DMS153 (cell line): ENCODE measurements around the gene DEPDC5.

ENCODE experiments used
- DNase-seq: peaks from one replicate; lab custom pipeline; 2025; lab: John Stamatoyannopoulos, UW

Gene DEPDC5

DNA sequence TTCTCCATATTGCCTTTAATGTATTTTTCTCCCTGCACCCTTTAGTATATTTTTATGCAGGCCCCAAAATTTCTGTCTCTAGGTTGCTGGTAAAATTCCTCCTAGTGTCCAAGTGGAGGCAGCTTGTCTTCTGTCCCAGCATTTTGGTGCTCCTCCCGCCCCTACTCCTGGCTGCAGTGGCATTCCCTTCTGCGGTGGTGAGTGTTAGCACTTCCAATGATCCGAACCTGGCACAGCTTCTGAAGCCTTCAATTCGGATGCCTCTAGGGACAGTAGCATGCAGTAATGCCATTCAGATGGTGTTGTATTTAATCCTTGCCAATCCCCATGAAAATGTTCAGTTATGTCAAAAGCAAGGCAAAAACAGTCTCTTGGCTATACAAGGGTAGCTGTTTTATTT, 196.4 kb downstream of the DEPDC5 start:
- no peak for DNase-seq

DNA sequence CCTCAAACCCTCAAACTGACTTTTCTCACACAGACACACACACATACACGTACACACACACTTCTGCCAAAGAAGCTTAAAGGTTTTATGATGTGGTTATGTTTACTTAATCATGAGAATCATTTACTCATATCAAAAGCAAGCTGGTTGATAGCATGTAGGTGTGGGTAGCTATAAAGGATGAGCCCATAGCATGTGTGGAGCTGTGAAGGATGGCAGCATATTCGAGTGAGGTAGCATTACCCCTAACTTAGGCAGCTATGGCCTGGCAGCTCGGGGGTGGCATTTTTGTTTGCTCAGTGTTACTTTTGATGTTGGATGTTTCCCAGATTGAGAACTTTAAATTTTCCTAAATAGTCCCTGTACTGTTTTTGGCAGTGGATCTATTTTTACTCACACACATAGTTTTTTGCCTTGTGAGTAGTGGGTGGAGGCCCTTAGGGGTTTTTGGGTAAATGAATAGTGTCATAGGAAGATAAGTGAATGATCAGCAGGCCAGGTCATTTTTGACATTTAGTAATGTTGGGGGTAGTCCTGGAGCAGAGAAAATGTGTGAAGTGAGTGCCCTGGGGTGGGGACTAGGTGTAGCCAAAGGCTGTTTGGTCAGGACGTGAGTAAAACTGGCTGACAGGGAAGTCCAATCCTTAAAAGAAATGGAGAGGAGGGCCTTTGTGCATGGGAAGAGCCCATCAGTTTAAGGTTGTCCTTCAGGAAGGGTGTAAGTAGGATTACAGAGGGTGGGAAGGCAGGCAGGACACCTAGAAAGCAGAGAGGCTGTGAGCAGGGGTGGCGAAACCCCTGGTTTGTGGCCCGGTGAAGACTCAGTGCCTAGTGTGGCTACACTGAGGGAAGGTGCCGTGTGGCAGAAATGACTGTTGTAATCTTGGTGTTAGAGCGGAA, 197.6 kb downstream of the DEPDC5 start:
- no peak for DNase-seq

DNA sequence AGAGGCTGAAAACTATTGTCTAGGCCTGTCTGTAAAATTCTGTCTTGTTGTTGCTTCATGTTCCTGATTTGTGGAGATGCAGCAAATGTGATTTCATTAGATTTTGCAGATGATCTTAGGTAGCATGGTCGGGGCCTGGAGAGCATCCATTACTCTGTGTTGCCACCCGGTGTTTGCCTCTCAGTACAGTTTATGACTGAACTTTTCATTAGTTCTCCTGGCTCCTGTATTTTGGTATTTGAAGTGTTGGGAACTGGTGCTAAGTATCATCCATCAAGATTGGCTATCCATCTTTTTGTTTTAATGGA, 198.2 kb downstream of the DEPDC5 start:
- no peak for DNase-seq

DNA sequence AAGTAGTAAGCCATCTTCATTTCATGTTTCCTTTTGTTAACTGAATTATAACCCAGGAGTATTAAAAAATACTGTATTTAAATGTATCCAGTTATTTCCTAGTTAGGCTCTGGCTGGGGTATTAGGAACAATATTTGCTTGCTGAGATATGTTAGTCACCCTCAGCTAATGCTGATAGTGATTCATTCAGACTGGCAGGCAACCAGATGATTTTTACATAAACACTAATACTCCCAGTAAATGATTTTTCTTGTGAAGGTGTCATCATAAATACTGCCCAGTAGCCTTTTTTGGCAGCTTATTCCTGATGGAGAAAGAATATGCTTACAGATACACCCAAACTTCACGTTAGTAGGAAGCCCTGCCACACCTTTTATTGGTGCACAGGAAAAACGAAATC, 198.7 kb downstream of the DEPDC5 start:
- no peak for DNase-seq

DNA sequence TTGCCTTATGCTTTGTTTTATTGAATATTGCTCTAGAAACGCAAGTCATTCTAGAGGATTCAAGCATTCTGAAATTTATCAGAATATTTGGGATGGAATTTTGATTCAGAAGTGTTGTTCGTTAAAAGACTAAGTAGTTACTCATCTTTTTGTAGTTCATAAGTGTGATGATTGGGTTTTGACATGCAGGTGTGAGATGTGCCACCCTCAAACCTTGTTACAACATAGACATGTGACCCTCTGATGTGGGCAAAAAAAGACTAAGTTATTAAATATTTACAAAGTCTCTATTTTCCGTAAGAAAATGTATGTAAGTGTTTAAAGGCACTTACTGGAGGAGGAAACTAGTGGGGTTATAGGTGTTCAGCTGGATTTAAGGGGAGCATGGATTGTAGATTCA, 199.4 kb downstream of the DEPDC5 start:
- no peak for DNase-seq

DNA sequence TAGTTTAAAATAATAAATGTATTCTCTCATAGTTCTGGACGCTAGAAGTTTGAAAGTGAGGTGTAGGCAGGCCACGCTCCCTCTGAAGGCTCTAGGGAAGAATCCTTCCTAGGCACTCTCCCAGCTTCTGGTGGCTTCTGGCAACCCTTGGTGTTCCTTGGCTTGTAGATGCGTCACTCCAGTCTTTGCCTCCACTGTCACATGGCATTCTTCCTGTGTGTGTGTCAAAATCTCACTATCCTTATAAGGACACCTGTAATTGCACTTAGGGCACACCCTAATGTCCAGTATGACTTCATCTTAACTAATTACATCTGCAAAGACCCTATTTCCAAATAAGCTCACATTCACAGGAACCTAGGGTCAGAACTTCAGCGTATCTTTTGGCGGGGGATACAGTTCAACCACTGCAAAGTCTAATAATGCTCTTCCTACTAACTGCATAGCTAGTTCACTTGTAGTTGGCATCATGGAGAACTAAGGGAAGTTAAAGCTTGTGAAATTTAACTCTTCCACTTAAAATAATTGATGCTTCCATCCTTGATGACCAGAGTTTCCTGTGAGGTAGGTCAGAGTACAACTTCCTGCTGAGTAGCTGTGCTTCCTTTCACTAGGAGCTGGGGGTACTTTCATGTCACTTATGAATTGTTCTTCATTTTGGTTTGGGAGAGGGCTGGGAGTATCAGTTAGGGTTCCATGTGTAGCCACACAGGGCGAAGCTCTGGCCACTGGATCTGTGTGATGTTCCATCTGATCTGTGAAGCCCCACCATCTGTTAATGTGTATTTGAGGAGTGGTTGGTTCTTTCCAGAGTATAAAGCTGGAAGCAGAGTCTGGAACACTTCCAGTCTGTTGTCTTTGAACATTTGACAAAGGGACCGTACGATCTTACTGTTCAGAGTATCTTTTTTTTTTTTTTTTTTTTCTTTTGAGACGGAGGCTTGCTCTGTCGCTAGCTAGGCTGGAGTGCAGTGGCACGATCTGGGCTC, 201.0 kb downstream of the DEPDC5 start:
- no peak for DNase-seq

DNA sequence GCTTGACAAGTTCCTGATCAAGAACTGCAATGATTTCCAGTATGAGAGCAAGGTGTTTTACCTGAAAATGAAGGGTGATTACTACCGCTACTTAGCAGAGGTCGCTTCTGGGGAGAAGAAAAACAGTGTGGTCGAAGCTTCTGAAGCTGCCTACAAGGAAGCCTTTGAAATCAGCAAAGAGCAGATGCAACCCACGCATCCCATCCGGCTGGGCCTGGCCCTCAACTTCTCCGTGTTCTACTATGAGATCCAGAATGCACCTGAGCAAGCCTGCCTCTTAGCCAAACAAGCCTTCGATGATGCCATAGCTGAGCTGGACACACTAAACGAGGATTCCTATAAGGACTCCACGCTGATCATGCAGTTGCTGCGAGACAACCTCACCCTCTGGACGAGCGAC, 202.5 kb downstream of the DEPDC5 start:
- DNase-seq = no peak
